Mucosa of rectum (tissue), 2 donors: ENCODE data around the gene MAP3K19.

Experiments
- H3K27ac ChIP-seq, 2 donors: one replicate each; pipeline ENCODE4 v1.7.0; 2013; ENCODE audit warnings: inconsistent platforms in 2 of 2, low read depth in 2 of 2, low read length in 2 of 2
- H3K27me3 ChIP-seq, 2 donors: one replicate each; pipeline ENCODE4 v1.7.0; 2013; ENCODE audit warnings: low read length in 2 of 2; ENCODE audit not compliant: control insufficient read depth in 2 of 2, insufficient read depth in 2 of 2
- H3K36me3 ChIP-seq, 2 donors: one replicate each; pipeline ENCODE4 v1.7.0; 2013; ENCODE audit warnings: low read length in 2 of 2; ENCODE audit not compliant: control insufficient read depth in 2 of 2, insufficient read depth in 2 of 2
- H3K4me1 ChIP-seq, 2 donors: one replicate each; pipeline ENCODE4 v1.7.0; 2013; ENCODE audit warnings: low read length in 2 of 2, mild to moderate bottlenecking in 1 of 2; ENCODE audit not compliant: control insufficient read depth in 2 of 2, insufficient read depth in 2 of 2
- H3K4me3 ChIP-seq, 2 donors: one replicate each; pipeline ENCODE4 v1.7.0; 2013; ENCODE audit warnings: low read length in 2 of 2
- H3K9ac ChIP-seq, 2 donors: one replicate each; pipeline ENCODE4 v1.7.0; 2013; ENCODE audit warnings: low read length in 2 of 2, low read depth in 1 of 2, mild to moderate bottlenecking in 1 of 2
- H3K9me3 ChIP-seq, 2 donors: one replicate each; pipeline ENCODE4 v1.7.0; 2013; ENCODE audit warnings: low read length in 2 of 2; ENCODE audit not compliant: control insufficient read depth in 2 of 2
- donor health status: healthy.
- donor health status: Normal muscosa, but diverticular disease.

Gene MAP3K19

GRCh38 chr2:135076556-135076955, 29.3 kb upstream of the MAP3K19 start:
- Histone ChIP-seq H3K4me1 (peaks cover 3 to 9% of the 10 kb centered on the region in 2 donors), H3K4me3 (no peak overlapping the region), H3K9me3 (no peaks in the 10 kb centered on the region), H3K27ac (no peak overlapping the region), H3K9ac (no peak overlapping the region), H3K27me3 (no peaks in the 10 kb centered on the region), H3K36me3 (peaks cover 2 to 6% of the 10 kb centered on the region in 2 donors)

GRCh38 chr2:135074216-135074615, 27.0 kb upstream of the MAP3K19 start:
- Histone ChIP-seq H3K36me3 (peaks cover 2 to 7% of the 10 kb centered on the region in 2 donors), H3K9ac (no peak overlapping the region), H3K4me3 (no peak overlapping the region), H3K9me3 (no peaks in the 10 kb centered on the region), H3K27me3 (no peaks in the 10 kb centered on the region), H3K4me1 (peaks cover 3 to 9% of the 10 kb centered on the region in 2 donors), H3K27ac (peak overlapping the region; percentile 32 to 49)

- Histone ChIP-seq H3K9me3 (no peaks in the 10 kb centered on the region), H3K4me3 (no peak overlapping the region), H3K27me3 (no peaks in the 10 kb centered on the region), H3K4me1 (peaks cover 3 to 9% of the 10 kb centered on the region in 2 donors), H3K9ac (no peak overlapping the region), H3K27ac (no peak overlapping the region), H3K36me3 (peaks cover 3 to 7% of the 10 kb centered on the region in 2 donors)
Measured at GRCh38 chr2:135072125-135072997, 25.1 kb upstream of the MAP3K19 start.

- Histone ChIP-seq H3K4me1 (no peaks in the 10 kb centered on the region), H3K36me3 (peaks cover 3 to 16% of the 10 kb centered on the region in 2 donors), H3K9ac (no peak overlapping the region), H3K4me3 (no peak overlapping the region), H3K9me3 (no peaks in the 10 kb centered on the region), H3K27ac (no peak overlapping the region), H3K27me3 (no peaks in the 10 kb centered on the region)
Measured at GRCh38 chr2:135066710-135067109, 19.5 kb upstream of the MAP3K19 start.

- Histone ChIP-seq H3K4me3 (no peak overlapping the region), H3K9ac (no peak overlapping the region), H3K9me3 (no peaks in the 10 kb centered on the region), H3K27ac (no peak overlapping the region), H3K4me1 (no peaks in the 10 kb centered on the region), H3K36me3 (peaks cover 9 to 29% of the 10 kb centered on the region in 2 donors), H3K27me3 (no peaks in the 10 kb centered on the region)
Measured at GRCh38 chr2:135064149-135064548, 16.9 kb upstream of the MAP3K19 start.

- Histone ChIP-seq H3K9ac (no peak overlapping the region), H3K4me3 (no peak overlapping the region), H3K9me3 (no peaks in the 10 kb centered on the region), H3K36me3 (peaks cover 9 to 29% of the 10 kb centered on the region in 2 donors), H3K4me1 (no peaks in the 10 kb centered on the region), H3K27ac (no peak overlapping the region), H3K27me3 (no peaks in the 10 kb centered on the region)
Measured at GRCh38 chr2:135063210-135063609, 16.0 kb upstream of the MAP3K19 start.

- Histone ChIP-seq H3K27ac (no peak overlapping the region), H3K27me3 (no peaks in the 10 kb centered on the region), H3K9ac (no peak overlapping the region), H3K36me3 (peaks cover 9 to 24% of the 10 kb centered on the region in 2 donors), H3K9me3 (no peaks in the 10 kb centered on the region), H3K4me1 (no peaks in the 10 kb centered on the region), H3K4me3 (no peak overlapping the region)
Measured at GRCh38 chr2:135059577-135059976, 12.3 kb upstream of the MAP3K19 start.

GRCh38 chr2:135056790-135057189, 9.5 kb upstream of the MAP3K19 start:
- no peaks in the 10 kb centered on the region for H3K27me3 ChIP-seq
- no peak overlapping the region for H3K9ac ChIP-seq
- peaks cover 12% of the 10 kb centered on the region in 2 donors for H3K4me1 ChIP-seq
- no peak overlapping the region for H3K27ac ChIP-seq
- H3K9me3 ChIP-seq = no peaks in the 10 kb centered on the region
- peaks cover 9 to 16% of the 10 kb centered on the region in 2 donors for H3K36me3 ChIP-seq
- H3K4me3 ChIP-seq = no peak overlapping the region

- Histone ChIP-seq H3K27ac (no peak overlapping the region), H3K9ac (no peak overlapping the region), H3K9me3 (no peaks in the 10 kb centered on the region), H3K36me3 (peaks cover 0 to 2% of the 10 kb centered on the region in 2 donors), H3K4me1 (peaks cover 12 to 14% of the 10 kb centered on the region in 2 donors), H3K4me3 (no peak overlapping the region), H3K27me3 (no peaks in the 10 kb centered on the region)
Measured at GRCh38 chr2:135055182-135055786, 8.0 kb upstream of the MAP3K19 start.

- Histone ChIP-seq H3K36me3 (peaks cover 0 to 2% of the 10 kb centered on the region in 2 donors), H3K27me3 (no peaks in the 10 kb centered on the region), H3K4me1 (peaks cover 12 to 14% of the 10 kb centered on the region in 2 donors), H3K9me3 (no peaks in the 10 kb centered on the region), H3K9ac (peak overlapping the region; percentile 96 to 99), H3K4me3 (peak overlapping the region; percentile 92 to 99), H3K27ac (peak overlapping the region; percentile 98 to 99)
Measured at GRCh38 chr2:135052997-135053474, 5.8 kb upstream of the MAP3K19 start.
